OCI-LY3 (cell line): ENCODE results near the gene KAZN.

Experiments used
- CTCF ChIP-seq: fragments of 200-600, 300-600 bp; sonication (generic); IDR thresholded peaks from 2 replicates; pipeline ENCODE4 v1.5.1; 2014; ENCODE audit warnings: antibody characterized with exemption, low read length, low read depth
- EZH2phosphoT487 ChIP-seq: fragments of 200-600 bp; shearing (Covaris generic); IDR thresholded peaks from 2 replicates; pipeline ENCODE4 v1.6.1; 2018; ENCODE audit warnings: antibody characterized with exemption, mixed run types, low read depth

GRCh38 chr1:14786681-14787080 is 188.2 kb downstream of the KAZN start:
- no peak for TF ChIP-seq CTCF
- TF ChIP-seq EZH2phosphoT487 = no peak
